Measurements from ENCODE around the gene SCAI. TPM values are rescaled to one million over a fixed set of nuclear protein-coding genes. Genes with fewer than 3 reads are reported as not detected.
"Not testable (repeated sequence)": the region's sequence is repeated elsewhere in the genome, so short reads cannot be mapped to it uniquely, and the experiment has no call there.

The SCAI gene
- total RNA-seq, 2 experiments from 2014 or later = 9.0 to 10.8 TPM

- Mint-ChIP-seq H3K9me3 (no peaks in the 10 kb centered on the region), H3K36me3 (peaks cover 2% of the 10 kb centered on the region), H3K27ac (peak overlapping the region; percentile 92), H3K4me3 (no peak overlapping the region), H3K4me1 (ENCODE audit: low read depth) (peaks cover 31% of the 10 kb centered on the region), H3K27me3 (no peaks in the 10 kb centered on the region)
- ChIA-PET POLR2A (interaction anchor here (0.7 kb wide), 1 partner anchor 8 kb away, joined by 3 read pairs; no protein-coding TSS in a partner anchor), CTCF (interaction anchor here (0.7 to 3.5 kb wide), 4 partner anchors 18 to 550 kb away, joined by 5 to 20 read pairs (median 5); partner anchors contain the start of gene SCAI)
- DNase-seq = no peak
- intact Hi-C loops (cut with micrococcal nuclease) = no loop called here
Measured at GRCh38 chr9:125125523-125125922, 17.8 kb downstream of the SCAI start.

GRCh38 chr9:125121146-125121545 lies 22.2 kb downstream of the SCAI start:
- CTCF ChIA-PET = no interaction called here
- intact Hi-C loops (cut with micrococcal nuclease) = loop anchor here (1.0 kb wide), 1 partner anchor 13 kb away; no protein-coding TSS in a partner anchor
- H3K27me3 Mint-ChIP-seq = no peaks in the 10 kb centered on the region
- peaks cover 22% of the 10 kb centered on the region for H3K4me1 Mint-ChIP-seq (ENCODE audit: low read depth)
- H3K4me3 Mint-ChIP-seq = no peak overlapping the region
- POLR2A ChIA-PET = no interaction called here
- peak overlapping the region; percentile 51 for H3K27ac Mint-ChIP-seq
- H3K9me3 Mint-ChIP-seq = no peaks in the 10 kb centered on the region
- peaks cover 6% of the 10 kb centered on the region for H3K36me3 Mint-ChIP-seq
- no peak for DNase-seq

- peaks cover 5% of the 10 kb centered on the region for H3K36me3 Mint-ChIP-seq
Measured at GRCh38 chr9:125119643-125120286, 23.6 kb downstream of the SCAI start.

GRCh38 chr9:125118696-125119095 lies 24.6 kb downstream of the SCAI start:
- H3K4me1 Mint-ChIP-seq (ENCODE audit: low read depth) = peaks cover 12% of the 10 kb centered on the region
- H3K9me3 Mint-ChIP-seq; H3K36me3 Mint-ChIP-seq; DNase-seq; H3K4me3 Mint-ChIP-seq; H3K27me3 Mint-ChIP-seq; H3K27ac Mint-ChIP-seq; POLR2A ChIA-PET; CTCF ChIA-PET; intact Hi-C loops (cut with micrococcal nuclease): not testable (repeated sequence)

More at GRCh38 chr9:125119643-125120286, 23.6 kb downstream of the SCAI start:
- H3K27ac Mint-ChIP-seq = no peak overlapping the region
- H3K27me3 Mint-ChIP-seq = no peaks in the 10 kb centered on the region
- H3K4me1 Mint-ChIP-seq (ENCODE audit: low read depth) = peaks cover 12% of the 10 kb centered on the region
- intact Hi-C loops (cut with micrococcal nuclease) = no loop called here
- no peaks in the 10 kb centered on the region for H3K9me3 Mint-ChIP-seq
- H3K4me3 Mint-ChIP-seq = no peak overlapping the region
- CTCF ChIA-PET = no interaction called here
- DNase-seq = no peak
- POLR2A ChIA-PET = no interaction called here

GRCh38 chr9:125114503-125114902 lies 28.8 kb downstream of the SCAI start:
- DNase-seq; POLR2A ChIA-PET; H3K4me1 Mint-ChIP-seq (ENCODE audit: low read depth); H3K4me3 Mint-ChIP-seq; H3K27ac Mint-ChIP-seq; intact Hi-C loops (cut with micrococcal nuclease); H3K27me3 Mint-ChIP-seq; CTCF ChIA-PET: not testable (repeated sequence)
- Mint-ChIP-seq H3K9me3 (peaks cover 13% of the 10 kb centered on the region), H3K36me3 (peaks cover 22% of the 10 kb centered on the region)

GRCh38 chr9:125110464-125110863 lies 32.9 kb downstream of the SCAI start:
- no peaks in the 10 kb centered on the region for H3K27me3 Mint-ChIP-seq
- intact Hi-C loops (cut with micrococcal nuclease) = no loop called here
- POLR2A ChIA-PET = no interaction called here
- no peak overlapping the region for H3K27ac Mint-ChIP-seq
- H3K4me3 Mint-ChIP-seq = no peak overlapping the region
- H3K36me3 Mint-ChIP-seq = peaks cover 18% of the 10 kb centered on the region
- H3K9me3 Mint-ChIP-seq = peaks cover 13% of the 10 kb centered on the region
- CTCF ChIA-PET = interaction anchor here (1.5 kb wide), 1 partner anchor 21 kb away, joined by 3 read pairs; no protein-coding TSS in a partner anchor
- DNase-seq = no peak
- no peaks in the 10 kb centered on the region for H3K4me1 Mint-ChIP-seq (ENCODE audit: low read depth)

GRCh38 chr9:125108541-125108940 lies 34.8 kb downstream of the SCAI start:
- intact Hi-C loops (cut with micrococcal nuclease); CTCF ChIA-PET; H3K27ac Mint-ChIP-seq; H3K4me3 Mint-ChIP-seq; DNase-seq; H3K4me1 Mint-ChIP-seq (ENCODE audit: low read depth); POLR2A ChIA-PET; H3K27me3 Mint-ChIP-seq: not testable (repeated sequence)
- Mint-ChIP-seq H3K9me3 (peaks cover 13% of the 10 kb centered on the region), H3K36me3 (peaks cover 13% of the 10 kb centered on the region)

- Mint-ChIP-seq H3K4me3 (no peak overlapping the region), H3K27ac (no peak overlapping the region), H3K4me1 (ENCODE audit: low read depth) (peaks cover 3% of the 10 kb centered on the region), H3K36me3 (no peaks in the 10 kb centered on the region), H3K27me3 (no peaks in the 10 kb centered on the region), H3K9me3 (no peaks in the 10 kb centered on the region)
- no peak for DNase-seq
- intact Hi-C loops (cut with micrococcal nuclease) = no loop called here
- ChIA-PET POLR2A (no interaction called here), CTCF (no interaction called here)
Measured at GRCh38 chr9:125106285-125106893, 36.9 kb downstream of the SCAI start.

GRCh38 chr9:125103770-125104460 lies 39.4 kb downstream of the SCAI start:
- Mint-ChIP-seq H3K27me3 (no peaks in the 10 kb centered on the region), H3K9me3 (no peaks in the 10 kb centered on the region), H3K4me1 (ENCODE audit: low read depth) (peaks cover 3% of the 10 kb centered on the region), H3K27ac (no peak overlapping the region), H3K36me3 (no peaks in the 10 kb centered on the region), H3K4me3 (no peak overlapping the region)
- intact Hi-C loops (cut with micrococcal nuclease) = no loop called here
- ChIA-PET CTCF (no interaction called here), POLR2A (no interaction called here)
- DNase-seq = no peak

GRCh38 chr9:125103021-125103420 lies 40.3 kb downstream of the SCAI start:
- no peaks in the 10 kb centered on the region for H3K36me3 Mint-ChIP-seq
- intact Hi-C loops (cut with micrococcal nuclease) = no loop called here
- DNase-seq = no peak
- no peak overlapping the region for H3K27ac Mint-ChIP-seq
- H3K27me3 Mint-ChIP-seq = no peaks in the 10 kb centered on the region
- H3K4me3 Mint-ChIP-seq = no peak overlapping the region
- ChIA-PET POLR2A (no interaction called here), CTCF (interaction anchor here (0.6 kb wide), 1 partner anchor 423 kb away, joined by 3 read pairs; no protein-coding TSS in a partner anchor)
- H3K4me1 Mint-ChIP-seq (ENCODE audit: low read depth) = peaks cover 3% of the 10 kb centered on the region
- no peaks in the 10 kb centered on the region for H3K9me3 Mint-ChIP-seq

GRCh38 chr9:125100822-125101221 lies 42.5 kb downstream of the SCAI start:
- no peaks in the 10 kb centered on the region for H3K27me3 Mint-ChIP-seq
- H3K9me3 Mint-ChIP-seq = peaks cover 7% of the 10 kb centered on the region
- no peak overlapping the region for H3K27ac Mint-ChIP-seq
- peaks cover 4% of the 10 kb centered on the region for H3K36me3 Mint-ChIP-seq
- H3K4me3 Mint-ChIP-seq = no peak overlapping the region
- ChIA-PET POLR2A (no interaction called here), CTCF (interaction anchor here (0.8 kb wide), 1 partner anchor 25 kb away, joined by 5 read pairs; no protein-coding TSS in a partner anchor)
- intact Hi-C loops (cut with micrococcal nuclease) = no loop called here
- no peak for DNase-seq
- peaks cover 3% of the 10 kb centered on the region for H3K4me1 Mint-ChIP-seq (ENCODE audit: low read depth)

- intact Hi-C loops (cut with micrococcal nuclease) = no loop called here
- ChIA-PET CTCF (no interaction called here), POLR2A (no interaction called here)
- H3K4me1 Mint-ChIP-seq (ENCODE audit: low read depth) = peaks cover 3% of the 10 kb centered on the region
- H3K36me3 Mint-ChIP-seq = peaks cover 5% of the 10 kb centered on the region
- no peak overlapping the region for H3K4me3 Mint-ChIP-seq
- H3K27ac Mint-ChIP-seq = no peak overlapping the region
- peaks cover 9% of the 10 kb centered on the region for H3K9me3 Mint-ChIP-seq
- no peak for DNase-seq
- H3K27me3 Mint-ChIP-seq = no peaks in the 10 kb centered on the region
Measured at GRCh38 chr9:125099816-125100215, 43.5 kb downstream of the SCAI start.

Data from activated CD4-positive, alpha-beta memory T cell treated with anti-CD3 and anti-CD28 coated beads for 36 hours (primary cell).